B cell (primary cell): Measurements from ENCODE around the gene PEX7.

ENCODE experiments used
- EZH2 ChIP-seq: IDR thresholded peaks from 2 replicates; pipeline ENCODE4 v1.6.1; 2012; ENCODE audit warnings: borderline replicate concordance, low read depth, mild to moderate bottlenecking, moderate library complexity, low read length; ENCODE audit not compliant: insufficient read depth, poor library complexity, severe bottlenecking
- TF ChIP-seq, protein P1 (sequence below): fragments of 200-600 bp; IDR thresholded peaks from one replicate; pipeline ENCODE4 v1.8.0; 2022; ENCODE audit warnings: antibody characterized with exemption, mild to moderate bottlenecking

GRCh38 chr6:136792410-136793262, 29.8 kb upstream of the PEX7 start, which contains the start of gene MAP3K5:
- TF ChIP-seq, protein P1, sequence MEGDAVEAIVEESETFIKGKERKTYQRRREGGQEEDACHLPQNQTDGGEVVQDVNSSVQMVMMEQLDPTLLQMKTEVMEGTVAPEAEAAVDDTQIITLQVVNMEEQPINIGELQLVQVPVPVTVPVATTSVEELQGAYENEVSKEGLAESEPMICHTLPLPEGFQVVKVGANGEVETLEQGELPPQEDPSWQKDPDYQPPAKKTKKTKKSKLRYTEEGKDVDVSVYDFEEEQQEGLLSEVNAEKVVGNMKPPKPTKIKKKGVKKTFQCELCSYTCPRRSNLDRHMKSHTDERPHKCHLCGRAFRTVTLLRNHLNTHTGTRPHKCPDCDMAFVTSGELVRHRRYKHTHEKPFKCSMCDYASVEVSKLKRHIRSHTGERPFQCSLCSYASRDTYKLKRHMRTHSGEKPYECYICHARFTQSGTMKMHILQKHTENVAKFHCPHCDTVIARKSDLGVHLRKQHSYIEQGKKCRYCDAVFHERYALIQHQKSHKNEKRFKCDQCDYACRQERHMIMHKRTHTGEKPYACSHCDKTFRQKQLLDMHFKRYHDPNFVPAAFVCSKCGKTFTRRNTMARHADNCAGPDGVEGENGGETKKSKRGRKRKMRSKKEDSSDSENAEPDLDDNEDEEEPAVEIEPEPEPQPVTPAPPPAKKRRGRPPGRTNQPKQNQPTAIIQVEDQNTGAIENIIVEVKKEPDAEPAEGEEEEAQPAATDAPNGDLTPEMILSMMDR = peak; percentile 76
- TF ChIP-seq EZH2 = no peak
